HEK293T (cell line): ENCODE measurements around the gene LSAMP.

Source experiments
- BHLHE40 ChIP-seq: fragments of 450-650 bp; IDR thresholded peaks from 2 replicates; pipeline ENCODE4 v1.6.1; 2016; ENCODE audit warnings: mild to moderate bottlenecking, moderate library complexity, borderline replicate concordance
- FOXA1 ChIP-seq: fragments of 450-650 bp; IDR thresholded peaks from 2 replicates; pipeline ENCODE4 v1.6.1; 2016; ENCODE audit warnings: mild to moderate bottlenecking
- FOXK2 ChIP-seq: fragments of 450-650 bp; IDR thresholded peaks from 2 replicates; pipeline ENCODE4 v1.6.1; 2016; ENCODE audit warnings: mild to moderate bottlenecking
- L3MBTL2 ChIP-seq: fragments of 450-650 bp; conservative IDR thresholded peaks from 2 replicates; pipeline ENCODE4 v1.6.1; 2016; ENCODE audit warnings: mild to moderate bottlenecking
- SP1 ChIP-seq: fragments of 450-650 bp; IDR thresholded peaks from 2 replicates; pipeline ENCODE4 v1.6.1; 2017
- SUZ12 ChIP-seq: fragments of 450-650 bp; IDR thresholded peaks from 2 replicates; pipeline ENCODE4 v1.6.1; 2016; ENCODE audit warnings: mild to moderate bottlenecking
- ZNF384 ChIP-seq: fragments of 450-650 bp; IDR thresholded peaks from 2 replicates; pipeline ENCODE4 v1.6.1; 2016
- TF ChIP-seq, protein P1 (sequence below): fragments of 450-650 bp; IDR thresholded peaks from 2 replicates; pipeline ENCODE4 v1.6.1; 2016

DNA sequence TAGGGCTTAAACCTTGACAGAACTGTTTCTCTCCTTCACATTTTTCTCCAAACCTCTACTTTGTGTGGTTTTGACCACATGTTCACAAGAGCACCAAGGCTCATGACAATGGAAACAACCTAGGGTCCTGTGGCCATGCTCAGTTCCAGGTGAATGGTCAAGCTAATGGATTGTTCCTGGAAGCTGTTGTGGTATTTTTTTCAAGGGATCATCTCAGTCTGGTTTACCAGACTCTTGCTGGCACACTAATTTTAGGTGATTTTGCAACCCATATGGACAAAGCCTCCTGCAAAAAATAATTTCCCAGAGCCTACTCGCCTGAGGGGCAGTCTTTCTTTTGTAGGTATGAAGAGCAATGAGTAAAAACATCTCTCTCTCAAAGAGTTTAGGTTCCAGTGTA lies 67.2 kb downstream of the LSAMP start:
- no peak for TF ChIP-seq ZNF384
- TF ChIP-seq, protein P1, sequence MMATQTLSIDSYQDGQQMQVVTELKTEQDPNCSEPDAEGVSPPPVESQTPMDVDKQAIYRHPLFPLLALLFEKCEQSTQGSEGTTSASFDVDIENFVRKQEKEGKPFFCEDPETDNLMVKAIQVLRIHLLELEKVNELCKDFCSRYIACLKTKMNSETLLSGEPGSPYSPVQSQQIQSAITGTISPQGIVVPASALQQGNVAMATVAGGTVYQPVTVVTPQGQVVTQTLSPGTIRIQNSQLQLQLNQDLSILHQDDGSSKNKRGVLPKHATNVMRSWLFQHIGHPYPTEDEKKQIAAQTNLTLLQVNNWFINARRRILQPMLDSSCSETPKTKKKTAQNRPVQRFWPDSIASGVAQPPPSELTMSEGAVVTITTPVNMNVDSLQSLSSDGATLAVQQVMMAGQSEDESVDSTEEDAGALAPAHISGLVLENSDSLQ, result no peak
- TF ChIP-seq FOXK2, result no peak
- no peak for TF ChIP-seq FOXA1
- TF ChIP-seq BHLHE40, result no peak
- TF ChIP-seq SP1, result no peak
- TF ChIP-seq L3MBTL2, result no peak
- no peak for TF ChIP-seq SUZ12
